Heart left ventricle (tissue), 16 donors: Measurements from ENCODE around the gene RHOH. TPM values are rescaled to one million over a fixed set of nuclear protein-coding genes. Genes with fewer than 3 reads are reported as not detected.
"Not testable (repeated sequence)": the region's sequence is repeated elsewhere in the genome, so short reads cannot be mapped to it uniquely, and the experiment has no call there.

Experiments
- ATAC-seq, 4 donors: fragments of 200-7000 bp; cut with Tn5 transposase; one replicate each; pipeline ENCODE4 v1.9.1; 2020 to 2022; ENCODE audit warnings: moderate library complexity in 4 of 4, mild to moderate bottlenecking in 3 of 4, moderate number of reproducible peaks in 1 of 4
- DNase-seq, 5 donors: peaks; one replicate each; pipeline ENCODE4 v3.0.0-alpha.2; 2020
- H3K27ac ChIP-seq, 12 donors: fragments of 200-600 bp; sonication (generic) in 4 of 12; one replicate each; pipeline versions ENCODE4 v1.5.0 to v1.8.0; 2016 to 2022; ENCODE audit warnings: mild to moderate bottlenecking in 2 of 12
- H3K27me3 ChIP-seq, 9 donors: fragments of 200-600 bp; sonication (generic) in 2 of 9; one replicate each; pipeline versions ENCODE4 v1.5.1 to v1.8.0; 2016 to 2022; ENCODE audit warnings: mild to moderate bottlenecking in 3 of 9
- H3K36me3 ChIP-seq, 9 donors: fragments of 200-600 bp; sonication (generic) in 2 of 9; one replicate each; pipeline versions ENCODE4 v1.5.0 to v1.8.0; 2018 to 2022; ENCODE audit warnings: mild to moderate bottlenecking in 2 of 9
- H3K4me1 ChIP-seq, 12 donors: fragments of 200-600 bp; sonication (generic) in 4 of 12; one replicate each; pipeline versions ENCODE4 v1.5.0 to v1.8.0; 2016 to 2022; ENCODE audit warnings: mild to moderate bottlenecking in 3 of 12
- H3K4me3 ChIP-seq, 12 donors: fragments of 200-600 bp; sonication (generic) in 4 of 12; one replicate each; pipeline versions ENCODE4 v1.5.0 to v1.8.0; 2017 to 2022; ENCODE audit warnings: mild to moderate bottlenecking in 9 of 12, moderate library complexity in 4 of 12
- H3K9me3 ChIP-seq, 12 donors: fragments of 200-600 bp; sonication (generic) in 4 of 12; one replicate each; pipeline versions ENCODE4 v1.5.0 to v1.8.0; 2016 to 2022; ENCODE audit warnings: mild to moderate bottlenecking in 1 of 12
- POLR2A ChIP-seq, 2 donors: fragments of 450-650 bp; IDR thresholded peaks; one replicate each; pipeline ENCODE4 v1.6.1; 2017; ENCODE audit warnings: antibody characterized with exemption in 2 of 2, mild to moderate bottlenecking in 2 of 2, moderate library complexity in 2 of 2
- WGBS, 4 donors: extraction: QIAGEN DNeasy Blood & Tissue Kit in 2 of 4; methylation state at CpG; one replicate each; pipeline versions ENCODE4 v1.1.5 to v1.1.7; 2013 to 2018; 5-methylcytosine and 5-hydroxymethylcytosine counted together
- intact Hi-C, 10 donors: fragments of 100-400 bp; cut with DNase I; formaldehyde crosslinking; loops; one replicate each; pipeline versions ENCODE4 v1.11.1 to v1.14.2; 2022
- polyA plus RNA-seq, 2 donors: library from polyadenylated mRNA; stranded (reverse); fragments of 200-250 nt; gene quantifications; one replicate each; pipeline ENCODE4 v1.2.3, GENCODE V29; 2013
- total RNA-seq, 9 donors: library from RNA; depleted of rRNA in 2 of 9; stranded (reverse); fragments of >200 nt in 2 of 9; fragmentation: NEBNext Ultra II Directional in 3 of 9; extraction: Animal tissue kit (Norgen Biotek cat#: 25700) in 3 of 9; gene quantifications; one replicate each; pipeline versions ENCODE4 v1.1.0 to v1.2.4, GENCODE V29; 2016 to 2023
- TF ChIP-seq, protein P1 (sequence below), 12 donors: fragments of 200-600 bp; sonication (generic) in 4 of 12; IDR thresholded peaks; one replicate each; pipeline versions ENCODE4 v1.5.0 to v1.8.0; 2018 to 2022; ENCODE audit warnings: antibody characterized with exemption in 12 of 12, mild to moderate bottlenecking in 5 of 12
- donor health status: ischemic (EF 13 %, LVEDD 7.1; RV severe dilation, severe dysfunction).
- donor health status: healthy with polysubstance abuse.
- donor health status: DM: no; HTN: yes; CAD: no.
- donor health status: DM: no; HTN: no; CAD: no.
- donor health status: ischemic (EF 25% LVEDD 6.9; RV normal size, moderate dysfunction).
- donor health status: ischemic (EF 25% LVEDD 5.7; RV mildly dilated, moderate dysfunction).
- donor health status: healthy.
- donor health status: DM: yes; HTN: yes; CAD: no.
- donor health status: ischemic (EF 35%, LVEDD 5.7; RV mildly dilated, moderate dysfunction).
- donor health status: nonischemic (EF 11% LVEDD 7.7; RV severe dilation, severe dysfunction).
- donor health status: DM: yes; HTN: yes; CAD: no.
- donor health status: PGD.
- donor health status: ischemic (EF 29% LVEDD 5.4; RV normal size, mild dysfunction).
- donor health status: nonischemic (EF 23%, LVEDD 6.1; RV moderate dilation, normal function).

Gene RHOH
- total and polyA plus RNA-seq, 11 donors: 0.30 to 6.6 (median 0.59) TPM; not detected in 5

DNA sequence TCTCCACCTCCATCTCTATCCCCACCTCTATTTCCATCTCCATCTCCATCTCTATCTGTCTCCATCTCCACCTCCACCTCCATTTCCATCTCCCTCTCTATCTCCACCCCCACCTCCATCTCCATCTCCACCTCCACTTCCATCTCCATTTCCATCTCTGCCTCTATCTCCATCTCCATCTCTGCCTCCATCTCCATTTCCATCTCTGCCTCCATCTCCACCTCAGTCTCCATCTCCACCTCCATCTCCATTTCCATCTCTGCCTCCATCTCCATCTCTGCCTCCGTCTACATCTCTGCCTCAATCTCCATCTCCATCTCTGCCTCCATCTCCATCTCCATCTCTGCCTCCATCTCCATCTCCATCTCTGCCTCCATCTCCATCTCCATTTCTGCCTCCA is 97.5 kb downstream of the RHOH start:
- ATAC-seq: no peak
- H3K4me3 ChIP-seq: no peak overlapping the region
- WGBS, 4 donors: 84 to 93% (median 88%) methylated on average over 1 of the region's 1 CpG
- intact Hi-C loops: no loop called here
- H3K4me1 ChIP-seq: peaks cover 0 to 14% (median 0%) of the 10 kb centered on the region in 12 donors
- peaks cover 0 to 3% (median 0%) of the 10 kb centered on the region in 9 donors for H3K27me3 ChIP-seq
- no peaks in the 10 kb centered on the region for H3K9me3 ChIP-seq
- H3K27ac ChIP-seq: no peak overlapping the region
- no peak for DNase-seq
- no peaks in the 10 kb centered on the region for H3K36me3 ChIP-seq
- TF ChIP-seq POLR2A (IDR thresholded peaks at IDR 0.05): no peak
- TF ChIP-seq, protein P1, sequence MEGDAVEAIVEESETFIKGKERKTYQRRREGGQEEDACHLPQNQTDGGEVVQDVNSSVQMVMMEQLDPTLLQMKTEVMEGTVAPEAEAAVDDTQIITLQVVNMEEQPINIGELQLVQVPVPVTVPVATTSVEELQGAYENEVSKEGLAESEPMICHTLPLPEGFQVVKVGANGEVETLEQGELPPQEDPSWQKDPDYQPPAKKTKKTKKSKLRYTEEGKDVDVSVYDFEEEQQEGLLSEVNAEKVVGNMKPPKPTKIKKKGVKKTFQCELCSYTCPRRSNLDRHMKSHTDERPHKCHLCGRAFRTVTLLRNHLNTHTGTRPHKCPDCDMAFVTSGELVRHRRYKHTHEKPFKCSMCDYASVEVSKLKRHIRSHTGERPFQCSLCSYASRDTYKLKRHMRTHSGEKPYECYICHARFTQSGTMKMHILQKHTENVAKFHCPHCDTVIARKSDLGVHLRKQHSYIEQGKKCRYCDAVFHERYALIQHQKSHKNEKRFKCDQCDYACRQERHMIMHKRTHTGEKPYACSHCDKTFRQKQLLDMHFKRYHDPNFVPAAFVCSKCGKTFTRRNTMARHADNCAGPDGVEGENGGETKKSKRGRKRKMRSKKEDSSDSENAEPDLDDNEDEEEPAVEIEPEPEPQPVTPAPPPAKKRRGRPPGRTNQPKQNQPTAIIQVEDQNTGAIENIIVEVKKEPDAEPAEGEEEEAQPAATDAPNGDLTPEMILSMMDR (IDR thresholded peaks at IDR 0.05): no peak

GRCh38 chr4:40295030-40295429 is 98.2 kb downstream of the RHOH start:
- H3K27ac ChIP-seq, ATAC-seq, H3K4me1 ChIP-seq, H3K36me3 ChIP-seq, intact Hi-C loops, H3K27me3 ChIP-seq, DNase-seq, H3K4me3 ChIP-seq, H3K9me3 ChIP-seq: not testable (repeated sequence)

GRCh38 chr4:40295572-40295971 is 98.7 kb downstream of the RHOH start:
- TF ChIP-seq POLR2A (IDR thresholded peaks at IDR 0.05): no peak
- TF ChIP-seq, protein P1 (IDR thresholded peaks at IDR 0.05): no peak
- 87 to 97% (median 92%) methylated on average over 4 of the region's 4 CpGs for WGBS, 4 donors
- peaks cover 0 to 2% (median 0%) of the 10 kb centered on the region in 9 donors for H3K27me3 ChIP-seq
- ATAC-seq (no peak), DNase-seq (no peak)
- intact Hi-C loops: no loop called here
- no peaks in the 10 kb centered on the region for H3K36me3 ChIP-seq
- H3K4me3 ChIP-seq: no peak overlapping the region
- peaks cover 0 to 3% (median 0%) of the 10 kb centered on the region in 12 donors for H3K4me1 ChIP-seq
- no peaks in the 10 kb centered on the region for H3K9me3 ChIP-seq
- no peak overlapping the region for H3K27ac ChIP-seq

Other genes with a start within 250 kb of the RHOH start
- gene PDS5A, start 219.1 kb upstream of the RHOH start, total RNA-seq: 10 to 100 TPM; 23.0 to 41.6 (median 30.7) TPM
- gene PDS5A, start 219.1 kb upstream of the RHOH start, polyA plus RNA-seq: 10 to 100 TPM; 10.9 to 23.7 TPM
- gene N4BP2, start 140.2 kb upstream of the RHOH start, total RNA-seq: 1 to 10 TPM; 3.5 to 6.8 (median 5.0) TPM
- gene N4BP2, start 140.2 kb upstream of the RHOH start, polyA plus RNA-seq: 1 to 10 TPM in 1 of 2 donors, under 1 TPM in 1; 0.57 to 1.7 TPM
- gene CHRNA9, start 138.3 kb downstream of the RHOH start, total RNA-seq: not detected
- gene CHRNA9, start 138.3 kb downstream of the RHOH start, polyA plus RNA-seq: not detected